ENCODE results near the gene CPSF4L.

The CPSF4L gene

GRCh38 chr17:73203135-73203787 lies 58.4 kb downstream of the CPSF4L start:
- no peak for DNase-seq (ENCODE audit: low read depth in 3 of 3)

- no peak for DNase-seq (ENCODE audit: low read depth in 3 of 3)
Observed at GRCh38 chr17:73201215-73202069, 60.2 kb downstream of the CPSF4L start.

- no peak for DNase-seq (ENCODE audit: low read depth in 3 of 3)
Observed at GRCh38 chr17:73200476-73200875, 61.2 kb downstream of the CPSF4L start.

- DNase-seq (ENCODE audit: low read depth in 3 of 3) = no peak
Observed at GRCh38 chr17:73199751-73200317, 61.8 kb downstream of the CPSF4L start.

- DNase-seq (ENCODE audit: low read depth in 3 of 3) = no peak
Observed at GRCh38 chr17:73198930-73199260, 62.8 kb downstream of the CPSF4L start.

All from stimulated activated CD4-positive, alpha-beta T cell treated with anti-CD3 and anti-CD28 coated beads, TNF-alpha, amount 100 ng/mL, for 4 hours (primary cell).